Thoracic aorta (tissue), 2 donors: Measurements from ENCODE around the gene FAM240B. TPM values are rescaled to one million over a fixed set of nuclear protein-coding genes. Genes with fewer than 3 reads are reported as not detected.

Source experiments
- ATAC-seq: fragments of 150-250 bp; one replicate; pipeline ENCODE4 v1.8.0; 2017; ENCODE audit warnings: low read depth; ENCODE audit not compliant: insufficient number of reproducible peaks, low FRiP score
- DNase-seq: peaks from one replicate; pipeline ENCODE4 v3.0.0-alpha.2; 2020; ENCODE audit warnings: low spot score
- H3K27ac ChIP-seq, 2 donors: fragments of 200-600 bp; sonication (generic); 1 replicate in 1 of 2; 2 replicates in 1 of 2; pipeline ENCODE4 v1.5.1; 2016; ENCODE audit warnings: mild to moderate bottlenecking in 2 of 2, moderate library complexity in 2 of 2
- H3K27me3 ChIP-seq: fragments of 200-600 bp; sonication (generic); replicated peaks from 2 replicates; pipeline ENCODE4 v1.6.0; 2016; ENCODE audit warnings: mild to moderate bottlenecking; ENCODE audit not compliant: insufficient read depth
- H3K36me3 ChIP-seq: fragments of 200-600 bp; sonication (generic); one replicate; pipeline ENCODE4 v1.5.1; 2016
- H3K4me1 ChIP-seq, 2 donors: fragments of 200-600 bp; sonication (generic); 1 replicate in 1 of 2; 2 replicates in 1 of 2; pipeline versions ENCODE4 v1.5.1 to v1.6.0; 2016; ENCODE audit warnings: low read depth in 2 of 2, mild to moderate bottlenecking in 1 of 2; ENCODE audit not compliant: control insufficient read depth in 1 of 2
- H3K4me3 ChIP-seq: fragments of 200-600 bp; sonication (generic); 2 replicates; pipeline ENCODE4 v1.5.1; 2016; ENCODE audit warnings: mild to moderate bottlenecking
- H3K9me3 ChIP-seq: fragments of 200-600 bp; sonication (generic); 2 replicates; pipeline ENCODE4 v1.5.1; 2016
- total RNA-seq, 2 donors: library from RNA; depleted of rRNA; stranded (reverse); fragments of >200 nt; gene quantifications; one replicate each; pipeline versions ENCODE4 v1.1.0 to v1.2.3, GENCODE V29; 2016
- TF ChIP-seq, protein P1 (sequence below): fragments of 200-600 bp; sonication (generic); IDR thresholded peaks from one replicate; pipeline ENCODE4 v1.5.1; 2019; ENCODE audit warnings: antibody characterized with exemption

The FAM240B gene
- total RNA-seq, 2 donors from 2014 or later, result not detected

DNA sequence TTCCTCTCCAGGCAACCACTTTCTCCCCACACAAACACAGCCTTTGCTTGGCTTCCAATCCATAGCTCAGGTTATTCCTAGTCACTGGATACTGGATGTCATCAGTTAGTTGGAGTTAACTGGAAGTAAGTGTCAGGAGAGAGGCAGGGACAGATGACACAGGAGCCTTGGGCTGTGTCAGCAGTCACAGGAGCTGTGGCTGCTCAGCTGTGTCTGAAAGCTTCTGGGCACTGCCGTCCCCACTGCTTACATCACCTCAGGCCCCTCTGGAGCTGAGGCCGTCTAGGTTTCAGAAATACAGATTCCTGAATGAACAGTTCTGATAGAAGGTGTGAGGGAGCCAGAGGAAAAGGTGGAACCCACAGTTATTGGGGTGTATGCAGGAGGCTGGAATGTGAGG, 17.3 kb upstream of the FAM240B start:
- H3K27me3 ChIP-seq, result no peaks in the 10 kb centered on the region
- no peak overlapping the region for H3K4me3 ChIP-seq
- no peak for ATAC-seq
- H3K9me3 ChIP-seq, result no peaks in the 10 kb centered on the region
- TF ChIP-seq, protein P1, sequence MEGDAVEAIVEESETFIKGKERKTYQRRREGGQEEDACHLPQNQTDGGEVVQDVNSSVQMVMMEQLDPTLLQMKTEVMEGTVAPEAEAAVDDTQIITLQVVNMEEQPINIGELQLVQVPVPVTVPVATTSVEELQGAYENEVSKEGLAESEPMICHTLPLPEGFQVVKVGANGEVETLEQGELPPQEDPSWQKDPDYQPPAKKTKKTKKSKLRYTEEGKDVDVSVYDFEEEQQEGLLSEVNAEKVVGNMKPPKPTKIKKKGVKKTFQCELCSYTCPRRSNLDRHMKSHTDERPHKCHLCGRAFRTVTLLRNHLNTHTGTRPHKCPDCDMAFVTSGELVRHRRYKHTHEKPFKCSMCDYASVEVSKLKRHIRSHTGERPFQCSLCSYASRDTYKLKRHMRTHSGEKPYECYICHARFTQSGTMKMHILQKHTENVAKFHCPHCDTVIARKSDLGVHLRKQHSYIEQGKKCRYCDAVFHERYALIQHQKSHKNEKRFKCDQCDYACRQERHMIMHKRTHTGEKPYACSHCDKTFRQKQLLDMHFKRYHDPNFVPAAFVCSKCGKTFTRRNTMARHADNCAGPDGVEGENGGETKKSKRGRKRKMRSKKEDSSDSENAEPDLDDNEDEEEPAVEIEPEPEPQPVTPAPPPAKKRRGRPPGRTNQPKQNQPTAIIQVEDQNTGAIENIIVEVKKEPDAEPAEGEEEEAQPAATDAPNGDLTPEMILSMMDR, result no peak
- H3K36me3 ChIP-seq, result no peaks in the 10 kb centered on the region
- DNase-seq, result no peak
- no peak overlapping the region for H3K27ac ChIP-seq
- H3K4me1 ChIP-seq, result no peaks in the 10 kb centered on the region

DNA sequence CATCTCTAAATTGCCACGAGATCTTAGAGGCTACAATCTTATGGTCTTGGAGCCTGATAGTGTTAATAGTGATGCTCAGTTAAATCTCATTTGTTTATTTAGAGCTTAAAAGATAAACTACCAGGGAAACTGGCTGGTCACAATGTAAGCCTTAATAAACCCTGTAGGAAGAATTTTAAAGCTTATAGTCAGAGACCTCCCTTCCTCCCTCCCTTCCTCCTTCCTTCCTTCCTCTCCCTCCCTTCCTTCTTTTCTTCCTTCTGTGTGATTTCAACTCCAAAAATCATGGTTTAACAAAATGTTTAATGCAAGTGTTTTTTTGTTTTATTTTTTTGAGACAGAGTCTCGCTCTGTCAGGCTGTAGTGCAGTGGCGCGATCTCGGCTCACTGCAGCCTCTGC, 14.9 kb upstream of the FAM240B start:
- H3K27me3 ChIP-seq, result no peaks in the 10 kb centered on the region
- ATAC-seq, result no peak

DNA sequence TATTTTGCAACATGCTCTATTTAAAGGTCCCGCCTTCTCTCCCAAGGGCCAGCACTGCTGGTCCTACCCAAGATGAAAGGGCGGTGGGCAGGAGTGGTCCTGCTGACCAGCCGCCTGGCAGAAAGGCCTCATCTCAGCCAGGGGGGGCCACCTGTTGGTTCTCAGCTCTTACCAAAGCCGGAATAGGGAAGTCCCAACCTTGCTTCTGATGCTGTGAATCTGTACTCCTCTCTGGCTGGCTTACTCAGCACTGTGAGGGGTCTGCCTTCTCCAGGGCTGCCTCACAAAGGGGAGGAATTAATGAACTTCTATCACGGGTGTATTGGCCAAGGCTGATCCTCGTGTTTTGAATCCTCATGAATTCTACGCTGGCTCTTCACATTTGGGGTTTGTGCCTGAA, 13.6 kb upstream of the FAM240B start:
- Histone ChIP-seq H3K4me3 (no peak overlapping the region), H3K36me3 (no peaks in the 10 kb centered on the region), H3K9me3 (no peaks in the 10 kb centered on the region), H3K4me1 (no peaks in the 10 kb centered on the region), H3K27me3 (no peaks in the 10 kb centered on the region), H3K27ac (no peak overlapping the region)
- DNase-seq (no peak), ATAC-seq (no peak)
- TF ChIP-seq, protein P1, result no peak

More for the DNA sequence above, 14.9 kb upstream of the FAM240B start:
- Histone ChIP-seq H3K9me3 (no peaks in the 10 kb centered on the region), H3K27ac (no peak overlapping the region), H3K4me3 (no peak overlapping the region), H3K36me3 (no peaks in the 10 kb centered on the region), H3K4me1 (no peaks in the 10 kb centered on the region)
- DNase-seq, result no peak
- TF ChIP-seq, protein P1, result no peak

DNA sequence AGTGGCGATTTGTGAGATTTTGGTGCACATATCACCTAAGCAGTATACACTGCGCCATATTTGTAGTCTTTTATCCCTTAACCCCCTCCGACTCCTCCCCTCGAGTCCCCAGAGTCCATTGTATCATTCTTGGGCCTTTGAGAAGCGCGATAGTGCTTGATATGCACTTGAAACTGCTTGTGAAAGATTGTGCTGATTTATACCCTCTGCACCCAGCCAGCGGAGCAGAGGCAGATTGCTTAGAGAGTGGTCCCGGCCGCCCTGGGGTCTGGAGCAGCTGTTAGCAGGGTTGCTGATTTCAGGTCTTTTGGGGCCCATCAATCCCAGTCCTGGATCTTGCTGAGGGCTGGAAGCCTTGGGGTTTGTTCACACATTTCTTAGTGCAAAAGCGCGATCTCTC, 13.0 kb upstream of the FAM240B start:
- ATAC-seq, result no peak
- H3K36me3 ChIP-seq, result no peaks in the 10 kb centered on the region

DNA sequence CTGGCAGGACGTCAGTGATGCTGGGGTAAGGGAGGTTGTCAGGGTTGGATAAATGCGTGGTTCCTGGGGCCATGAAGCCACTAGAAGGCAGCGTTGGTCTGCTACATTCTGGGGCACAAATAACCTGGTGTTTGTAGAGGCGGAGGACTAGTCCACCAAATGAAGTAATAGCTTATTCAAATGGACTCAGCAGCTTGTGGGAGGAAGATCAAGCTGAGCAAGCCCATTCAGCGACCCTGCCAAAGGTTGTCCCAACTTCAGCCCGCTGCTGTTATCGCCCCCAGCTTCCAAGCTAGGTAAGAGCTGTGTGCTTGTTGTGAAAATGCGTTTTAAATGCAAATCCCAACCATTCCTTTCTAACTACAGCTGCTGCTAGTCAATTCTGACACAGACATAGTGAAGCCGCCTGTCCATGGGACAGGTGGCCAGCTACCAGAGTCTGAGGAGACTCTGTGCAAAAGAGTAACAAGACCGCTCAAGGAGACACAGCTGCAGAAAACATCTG, 7.6 kb upstream of the FAM240B start:
- Histone ChIP-seq H3K9me3 (no peaks in the 10 kb centered on the region), H3K4me1 (no peaks in the 10 kb centered on the region), H3K27me3 (no peaks in the 10 kb centered on the region), H3K27ac (no peak overlapping the region), H3K4me3 (no peak overlapping the region), H3K36me3 (no peaks in the 10 kb centered on the region)
- TF ChIP-seq, protein P1, result no peak
- DNase-seq (no peak), ATAC-seq (no peak)

More for the DNA sequence above, 13.0 kb upstream of the FAM240B start:
- Histone ChIP-seq H3K4me3 (no peak overlapping the region), H3K9me3 (no peaks in the 10 kb centered on the region), H3K27ac (no peak overlapping the region), H3K27me3 (no peaks in the 10 kb centered on the region), H3K4me1 (no peaks in the 10 kb centered on the region)
- DNase-seq, result no peak
- TF ChIP-seq, protein P1, result no peak
